ENCODE measurements around the gene RGS11. TPM values are rescaled to one million over a fixed set of nuclear protein-coding genes. Genes with fewer than 3 reads are reported as not detected.

RGS11 gene
- total RNA-seq, 1 experiment from 2014 or later, result not detected

DNA sequence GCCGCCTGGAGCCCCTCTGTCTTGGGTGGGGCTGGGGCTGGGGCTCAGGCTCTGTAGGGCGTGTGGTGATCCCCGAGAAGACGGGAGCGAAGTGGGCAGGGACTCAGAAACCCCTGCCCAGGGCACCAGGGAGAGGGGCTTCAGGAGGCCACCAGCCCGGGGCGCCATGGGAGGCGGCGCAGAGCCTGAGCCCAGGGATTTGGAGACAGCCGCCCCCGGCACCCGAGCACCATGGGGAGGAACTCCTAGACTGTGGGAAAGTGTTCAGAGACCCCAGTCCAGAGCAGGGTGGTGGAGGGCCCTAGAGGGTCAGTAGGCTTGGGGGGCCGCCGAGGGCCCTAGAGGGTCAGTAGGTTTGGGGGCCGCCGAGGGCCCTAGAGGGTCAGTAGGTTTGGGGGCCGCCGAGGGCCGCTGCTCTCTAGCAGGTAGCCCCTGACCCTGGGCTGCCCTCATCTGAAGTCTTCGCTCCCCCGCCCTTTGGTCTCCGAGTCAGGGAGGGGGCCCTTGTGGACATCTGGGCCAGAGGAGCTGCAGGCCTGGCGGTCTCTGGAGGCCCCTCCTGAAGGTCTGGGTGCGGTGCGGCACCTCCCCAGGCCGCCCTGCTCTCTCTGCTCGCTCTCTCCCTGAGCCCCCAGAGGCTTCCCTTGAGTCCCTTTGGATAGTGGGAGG lies 5.4 kb upstream of the RGS11 start:
- no peak for DNase-seq (ENCODE audit: low read depth in 1 of 2, low spot score in 2 of 2)
- H3K4me3 ChIP-seq, result no peak overlapping the region
- H3K9me3 ChIP-seq (replicated peaks), result no peaks in the 10 kb centered on the region
- no peak overlapping the region for H3K27ac ChIP-seq
- no peaks in the 10 kb centered on the region; the same call in 1 of the 2 replicates for H3K4me1 ChIP-seq (replicated peaks)
- no peaks in the 10 kb centered on the region for H3K36me3 ChIP-seq
- peaks cover 44% of the 10 kb centered on the region for H3K27me3 ChIP-seq (replicated peaks)

DNA sequence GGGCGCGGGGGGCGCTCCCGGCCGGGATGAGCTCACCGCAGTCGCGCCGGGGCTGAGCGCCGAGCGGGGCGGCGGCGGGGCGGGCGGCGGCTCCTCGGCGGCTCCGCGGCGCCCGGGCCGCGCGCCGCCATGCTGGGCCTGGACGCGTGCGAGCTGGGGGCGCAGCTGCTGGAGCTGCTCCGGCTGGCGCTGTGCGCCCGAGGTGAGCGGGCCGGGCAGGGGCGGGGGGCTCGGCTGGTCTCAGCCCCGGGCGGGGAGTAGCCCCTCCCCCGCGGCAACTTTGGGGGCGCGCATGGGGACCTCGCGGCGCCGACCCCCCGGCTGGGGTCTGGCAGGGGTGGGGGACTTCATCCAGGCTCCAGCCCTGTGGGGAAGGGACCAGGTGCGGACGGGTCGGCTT lies 4.8 kb upstream of the RGS11 start, which contains the start of gene ARHGDIG:
TSS of gene ARHGDIG (plus strand) at position 40 of the 400 bp plus-strand sequence. CDS start at position 130, 90 bp downstream.
- Histone ChIP-seq H3K36me3 (no peaks in the 10 kb centered on the region), H3K4me3 (no peak within 1 kb of the TSS), H3K4me1 (replicated peaks) (no peaks in the 10 kb centered on the region; the same call in 1 of the 2 replicates), H3K9me3 (replicated peaks) (no peaks in the 10 kb centered on the region), H3K27ac (no peak within 1 kb of the TSS), H3K27me3 (replicated peaks) (peaks cover 44% of the 10 kb centered on the region)
- DNase-seq (ENCODE audit: low read depth in 1 of 2, low spot score in 2 of 2), result no peak

DNA sequence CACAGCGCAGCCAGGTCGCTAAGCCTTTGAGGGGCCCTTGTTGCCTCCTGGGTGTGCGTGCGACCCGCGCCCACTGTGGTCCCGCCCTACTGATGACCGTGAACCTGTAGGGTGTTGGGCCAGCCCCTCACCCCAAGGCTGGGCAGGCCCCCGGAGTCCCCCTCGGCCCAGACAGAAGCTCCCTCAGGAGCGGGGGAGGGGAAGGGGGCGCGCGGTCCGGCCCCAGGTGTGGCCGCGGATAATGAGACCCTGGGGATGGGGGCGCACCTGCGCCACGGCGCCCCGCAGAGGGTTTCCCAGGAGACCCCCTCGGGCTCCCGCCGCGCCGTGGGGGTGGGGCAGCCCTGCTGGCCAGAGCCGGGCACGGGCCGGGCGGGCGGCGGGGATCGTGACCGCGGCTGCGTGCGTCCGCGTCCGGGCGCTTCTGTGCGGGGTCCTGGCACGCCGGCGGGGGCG lies 4.3 kb upstream of the RGS11 start:
- no peaks in the 10 kb centered on the region for H3K36me3 ChIP-seq
- no peak for DNase-seq (ENCODE audit: low read depth in 1 of 2, low spot score in 2 of 2)
- no peak overlapping the region for H3K27ac ChIP-seq
- H3K4me3 ChIP-seq, result no peak overlapping the region
- no peaks in the 10 kb centered on the region; the same call in 1 of the 2 replicates for H3K4me1 ChIP-seq (replicated peaks)
- peaks cover 48% of the 10 kb centered on the region for H3K27me3 ChIP-seq (replicated peaks)
- H3K9me3 ChIP-seq (replicated peaks), result no peaks in the 10 kb centered on the region

DNA sequence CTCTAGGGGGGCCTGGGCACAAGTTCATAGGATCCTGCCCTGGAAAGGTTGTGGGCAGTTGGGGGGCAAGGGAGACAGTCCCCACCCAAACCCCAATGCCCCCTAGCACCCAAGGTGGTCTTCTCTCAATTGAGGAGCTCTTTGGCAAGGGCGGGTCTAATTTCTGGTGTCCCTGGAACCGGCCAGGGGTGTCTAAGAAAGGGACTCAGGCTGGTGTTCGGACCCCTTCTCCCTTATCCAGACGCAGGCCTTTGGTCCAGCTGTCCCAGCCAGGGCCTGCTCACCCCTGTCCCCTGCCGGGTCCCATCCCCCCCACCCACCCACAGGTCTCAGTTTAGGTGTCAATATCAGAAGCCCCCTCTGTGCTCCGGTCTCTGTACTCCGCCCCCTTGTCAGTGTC lies 3.8 kb upstream of the RGS11 start:
- H3K4me3 ChIP-seq, result no peak overlapping the region
- H3K27me3 ChIP-seq (replicated peaks), result peaks cover 53% of the 10 kb centered on the region
- H3K36me3 ChIP-seq, result no peaks in the 10 kb centered on the region
- no peaks in the 10 kb centered on the region for H3K9me3 ChIP-seq (replicated peaks)
- no peaks in the 10 kb centered on the region; the same call in 1 of the 2 replicates for H3K4me1 ChIP-seq (replicated peaks)
- no peak overlapping the region for H3K27ac ChIP-seq
- no peak for DNase-seq (ENCODE audit: low read depth in 1 of 2, low spot score in 2 of 2)

DNA sequence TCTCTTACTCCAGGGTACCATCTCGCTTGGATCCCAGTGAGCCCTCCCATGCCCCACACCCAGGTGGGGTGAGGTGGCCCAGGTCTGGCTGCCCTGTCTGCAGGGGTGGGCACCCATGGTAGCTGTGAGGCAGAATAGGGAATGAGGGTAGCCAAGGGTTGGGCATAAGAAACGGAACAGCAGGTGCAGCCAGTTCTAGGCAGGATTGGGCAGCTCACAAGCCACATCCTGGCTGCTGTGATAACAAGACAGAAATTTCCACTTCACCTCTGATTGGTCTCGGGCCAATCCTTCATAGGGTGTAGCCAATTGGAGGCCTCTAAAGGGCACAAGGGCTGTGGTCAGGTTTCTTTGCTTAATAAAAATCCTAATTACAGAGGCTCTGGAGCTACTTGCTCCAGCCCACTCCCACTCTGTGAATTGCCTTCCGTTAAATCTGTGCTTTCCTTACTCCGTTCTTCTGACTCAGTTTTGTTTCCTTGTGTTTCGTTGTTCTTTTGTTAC lies 3.2 kb upstream of the RGS11 start:
- DNase-seq (ENCODE audit: low read depth in 1 of 2, low spot score in 2 of 2), result no peak
- Histone ChIP-seq H3K4me3 (no peak overlapping the region), H3K4me1 (replicated peaks) (no peaks in the 10 kb centered on the region; the same call in 1 of the 2 replicates), H3K9me3 (replicated peaks) (no peaks in the 10 kb centered on the region), H3K27ac (no peak overlapping the region), H3K36me3 (no peaks in the 10 kb centered on the region), H3K27me3 (replicated peaks) (peaks cover 59% of the 10 kb centered on the region)

DNA sequence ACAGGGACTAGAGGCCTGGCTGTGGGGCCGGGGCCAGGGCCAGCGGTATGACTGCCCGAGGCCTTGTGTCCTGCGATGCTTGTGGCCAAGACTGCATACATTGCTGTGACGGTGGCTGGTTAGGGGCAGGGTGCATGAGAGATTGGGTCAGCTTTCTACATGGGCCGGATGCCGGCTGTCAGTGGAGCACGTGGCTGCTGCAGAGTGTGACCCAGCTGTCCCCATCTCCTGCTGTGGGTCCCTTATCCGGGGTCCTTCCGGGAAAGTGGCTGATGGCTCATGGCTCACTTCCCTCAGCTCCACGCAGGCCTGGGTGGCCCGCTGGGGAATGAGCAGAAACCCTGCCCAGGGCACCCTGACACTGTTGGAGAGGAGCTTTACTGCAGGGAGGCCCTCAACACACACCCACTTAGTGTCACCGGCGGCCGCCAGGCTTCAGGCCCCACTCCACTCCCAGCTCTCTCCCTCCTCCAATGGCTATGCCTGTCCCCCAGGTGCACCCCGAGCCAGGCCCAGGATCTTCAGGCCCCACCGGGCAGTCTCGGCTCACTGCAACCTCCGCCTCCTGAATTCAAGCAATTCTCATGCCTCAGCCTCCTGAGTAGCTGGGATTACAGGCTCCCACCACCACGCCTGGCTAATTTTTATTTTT lies 808 bp upstream of the RGS11 start:
- Histone ChIP-seq H3K9me3 (replicated peaks) (no peaks in the 10 kb centered on the region), H3K27me3 (replicated peaks) (peaks cover 57% of the 10 kb centered on the region), H3K4me3 (no peak overlapping the region), H3K27ac (no peak overlapping the region), H3K4me1 (replicated peaks) (no peaks in the 10 kb centered on the region; the same call in 1 of the 2 replicates), H3K36me3 (no peaks in the 10 kb centered on the region)
- DNase-seq (ENCODE audit: low read depth in 1 of 2, low spot score in 2 of 2), result no peak

DNA sequence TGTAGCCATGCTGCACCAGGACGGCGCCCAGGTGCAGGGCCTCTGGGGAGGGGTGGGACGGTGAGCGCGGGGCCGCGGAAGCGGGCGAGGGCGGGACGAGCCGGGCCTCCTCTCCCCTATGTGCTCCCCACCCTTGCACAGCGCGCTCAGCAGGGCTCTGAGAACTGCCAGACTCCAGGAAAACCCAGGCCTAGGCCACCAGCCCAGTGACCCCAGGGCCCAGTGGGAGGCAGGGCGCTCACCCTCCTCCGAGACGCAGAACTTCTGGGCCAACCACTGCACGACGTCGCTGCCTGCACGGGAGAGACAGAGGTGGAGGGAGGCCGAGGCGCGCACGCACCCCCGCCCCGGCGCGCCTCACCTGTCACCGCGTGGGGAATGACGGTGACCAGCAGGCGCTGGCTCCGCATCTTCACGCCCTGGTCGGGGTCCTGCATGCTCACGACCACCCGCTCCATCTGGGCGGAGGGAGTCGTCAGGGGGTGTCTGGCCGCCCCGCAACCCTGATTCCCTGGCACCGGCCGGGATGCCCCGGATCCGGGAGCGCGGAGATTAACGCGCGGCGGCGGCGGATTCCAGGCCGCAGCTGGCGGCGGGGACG lies 603 bp downstream of the RGS11 start:
- DNase-seq (ENCODE audit: low read depth in 1 of 2, low spot score in 2 of 2), result no peak

DNA sequence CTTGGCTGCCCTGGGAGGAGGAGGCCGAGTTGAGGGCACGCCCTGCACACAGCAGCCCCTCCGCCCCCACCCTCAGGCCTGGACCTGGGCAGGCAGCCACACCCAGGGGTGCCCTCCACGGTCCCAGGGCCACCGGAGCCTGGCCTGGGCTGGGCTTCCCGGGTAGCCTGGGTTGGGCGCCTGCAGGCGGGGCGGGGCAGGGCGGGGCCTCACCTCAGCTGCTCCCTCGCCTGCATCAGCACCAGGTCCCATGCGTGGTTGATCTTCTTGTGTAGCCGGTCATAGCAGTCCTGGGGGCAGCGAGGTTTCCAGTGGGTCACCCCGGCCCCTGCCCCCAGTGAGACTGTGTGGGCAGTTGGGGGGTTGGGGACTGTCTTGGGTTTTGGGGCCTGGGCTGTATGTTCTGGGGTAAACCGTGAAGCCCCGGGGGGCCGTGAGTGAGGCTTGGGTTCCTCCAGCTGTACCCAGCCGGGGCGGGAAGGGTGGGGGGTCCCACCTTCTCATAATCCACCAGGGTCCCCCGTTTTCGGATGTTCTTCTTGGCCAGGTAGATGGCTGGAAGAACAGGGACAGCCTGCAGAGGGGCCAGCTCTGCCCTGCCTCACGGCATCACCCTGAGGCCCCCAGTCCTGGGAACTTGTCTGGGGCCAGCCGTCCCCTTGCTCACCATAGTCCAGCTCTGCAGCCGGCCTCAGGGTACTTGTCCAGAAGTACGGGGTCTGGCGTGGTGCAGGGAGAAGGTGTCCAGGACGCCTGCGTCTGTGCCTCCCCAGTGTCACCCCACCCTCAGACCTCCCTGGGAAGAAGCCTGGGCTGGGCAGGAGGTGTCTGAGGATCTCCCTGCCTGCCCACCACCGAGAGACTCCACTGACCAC lies 2.0 kb downstream of the RGS11 start:
- Histone ChIP-seq H3K36me3 (no peaks in the 10 kb centered on the region), H3K9me3 (replicated peaks) (no peaks in the 10 kb centered on the region), H3K27me3 (replicated peaks) (peaks cover 34% of the 10 kb centered on the region), H3K27ac (no peak overlapping the region), H3K4me1 (replicated peaks) (no peaks in the 10 kb centered on the region), H3K4me3 (no peak overlapping the region)
- no peak for DNase-seq (ENCODE audit: low read depth in 1 of 2, low spot score in 2 of 2)

More for the DNA sequence above, 603 bp downstream of the RGS11 start:
- Histone ChIP-seq H3K36me3 (no peaks in the 10 kb centered on the region), H3K9me3 (replicated peaks) (no peaks in the 10 kb centered on the region), H3K4me3 (no peak overlapping the region), H3K4me1 (replicated peaks) (no peaks in the 10 kb centered on the region), H3K27ac (no peak overlapping the region), H3K27me3 (replicated peaks) (peaks cover 46% of the 10 kb centered on the region)

DNA sequence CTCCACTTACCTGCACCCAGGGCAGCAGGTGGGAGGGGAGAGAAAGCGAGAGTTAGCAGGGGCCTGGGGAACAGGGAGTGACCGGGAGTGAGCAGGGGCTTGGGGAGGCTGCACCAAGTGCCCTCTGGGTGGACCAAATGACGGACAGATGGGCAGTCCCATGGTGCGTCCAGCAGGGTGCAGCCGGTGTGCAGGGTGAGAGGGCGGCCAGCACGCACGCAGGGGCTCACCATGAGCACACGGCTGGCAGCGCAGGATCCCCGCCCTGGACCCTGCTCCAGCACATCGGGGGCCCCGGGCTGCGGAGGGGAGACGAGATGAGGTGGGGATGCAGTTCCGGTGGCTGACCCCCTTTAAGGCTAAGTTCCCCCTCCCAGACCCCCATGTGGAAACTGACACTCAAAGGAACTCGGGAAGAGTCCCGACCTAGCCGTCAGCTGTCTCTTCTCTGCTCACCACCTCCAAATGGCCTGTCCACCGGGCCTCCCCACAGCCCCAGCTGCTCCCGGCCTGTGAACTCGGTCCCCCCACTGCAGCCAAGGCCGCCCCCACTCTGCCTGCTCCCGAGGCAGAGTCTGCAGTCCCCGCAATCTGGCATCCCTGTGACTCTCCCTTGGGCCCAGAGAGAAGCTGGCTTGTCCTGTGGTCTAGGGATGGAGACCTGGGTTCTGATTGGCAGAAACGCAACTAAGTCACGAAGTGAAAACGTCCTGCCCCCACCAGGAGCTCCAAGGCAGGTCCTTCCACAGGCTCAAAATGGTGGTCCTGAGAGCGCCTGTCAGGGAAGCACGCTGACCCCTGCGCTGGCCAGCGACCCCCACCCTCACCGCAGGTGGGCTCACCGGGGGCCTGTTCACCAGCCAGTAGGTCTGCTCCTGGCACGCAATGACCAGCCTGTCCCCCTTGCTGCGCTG lies 2.9 kb downstream of the RGS11 start:
- Histone ChIP-seq H3K4me3 (no peak overlapping the region), H3K9me3 (replicated peaks) (no peaks in the 10 kb centered on the region), H3K36me3 (no peaks in the 10 kb centered on the region), H3K4me1 (replicated peaks) (no peaks in the 10 kb centered on the region), H3K27me3 (replicated peaks) (peaks cover 31% of the 10 kb centered on the region), H3K27ac (no peak overlapping the region)
- DNase-seq (ENCODE audit: low read depth in 1 of 2, low spot score in 2 of 2), result no peak

DNA sequence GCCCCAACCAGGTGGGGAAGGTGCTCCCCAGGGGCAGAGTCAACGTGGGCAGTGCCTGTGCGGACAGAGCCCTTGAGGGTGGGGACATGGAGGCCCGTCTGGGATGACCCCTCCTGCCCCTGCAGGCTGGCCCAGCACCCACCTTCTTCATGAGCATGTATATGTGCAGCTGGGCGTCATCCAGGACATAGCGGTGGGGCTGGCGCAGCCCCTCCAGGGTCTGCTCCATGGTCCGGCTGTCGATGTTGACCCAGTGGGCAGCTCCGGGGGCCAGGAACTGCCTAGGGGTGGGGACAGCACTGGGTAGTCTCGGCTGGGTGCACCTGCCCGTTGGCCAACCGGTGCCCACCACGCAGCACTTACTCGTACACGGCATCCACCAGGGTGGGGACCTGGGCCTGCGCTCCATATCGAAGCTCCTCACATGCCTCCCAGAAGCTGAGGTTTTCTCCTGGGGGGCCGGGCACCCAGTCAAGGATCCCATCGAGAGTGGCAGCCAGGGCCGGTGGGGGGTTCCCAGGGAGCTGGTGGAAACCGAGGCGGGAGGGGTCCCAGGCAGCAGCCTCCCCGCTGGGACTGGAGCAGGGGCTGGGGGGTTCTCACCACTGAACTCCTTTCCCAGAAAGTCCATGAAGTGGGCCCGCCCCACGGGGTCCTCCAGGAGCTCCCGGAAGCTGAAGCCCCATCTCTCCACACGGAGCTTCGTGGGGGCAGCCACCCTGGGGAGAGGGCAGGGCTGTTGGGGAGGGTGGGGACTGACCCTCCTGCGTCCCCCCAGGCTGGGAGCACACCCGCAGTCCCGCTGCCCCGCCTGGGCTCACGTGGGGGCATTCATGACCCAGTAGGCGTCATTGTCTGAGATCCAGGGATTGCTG lies 5.1 kb downstream of the RGS11 start:
- Histone ChIP-seq H3K4me1 (replicated peaks) (no peaks in the 10 kb centered on the region), H3K4me3 (no peak overlapping the region), H3K27me3 (replicated peaks) (peaks cover 18% of the 10 kb centered on the region), H3K27ac (no peak overlapping the region), H3K36me3 (no peaks in the 10 kb centered on the region), H3K9me3 (replicated peaks) (no peaks in the 10 kb centered on the region)
- peak in 1 of 2 experiments; percentile 41 for DNase-seq (ENCODE audit: low read depth in 1 of 2, low spot score in 2 of 2)

DNA sequence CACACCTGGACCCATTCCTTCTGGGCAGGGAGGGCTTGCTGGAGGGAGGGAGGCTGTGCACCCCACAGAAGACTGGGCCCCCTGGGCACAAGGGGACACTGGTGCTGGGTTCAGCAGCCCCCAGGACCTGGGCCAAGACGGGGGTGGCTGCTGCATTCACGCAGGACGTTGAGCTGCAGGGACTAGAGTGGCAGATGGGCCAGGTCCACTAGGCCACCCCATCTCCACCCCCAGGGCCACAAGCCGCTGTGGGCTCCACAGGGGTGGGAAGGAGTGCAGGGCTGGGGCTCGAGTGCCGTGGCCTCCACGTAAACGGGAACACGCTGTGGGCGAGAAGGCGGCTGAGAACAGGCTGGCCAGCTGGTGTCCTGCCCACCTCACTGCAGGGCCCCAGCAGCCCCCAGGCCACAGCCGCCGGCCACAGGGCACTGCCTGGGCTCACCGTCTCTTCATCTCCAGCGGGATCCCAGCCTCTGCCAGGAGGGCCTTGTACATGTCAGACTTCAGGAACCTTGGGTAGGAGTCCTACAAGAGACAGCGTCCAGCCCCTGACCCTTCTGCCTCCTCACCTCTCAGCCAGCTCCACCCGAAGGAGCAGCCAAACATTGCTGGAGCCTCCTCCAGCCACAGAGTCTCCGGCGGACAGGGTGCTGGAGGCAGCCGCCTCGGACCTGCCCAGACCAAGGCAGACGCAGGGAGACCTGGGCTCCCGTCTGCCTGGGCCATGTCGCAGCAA lies 6.5 kb downstream of the RGS11 start:
- H3K27ac ChIP-seq, result no peak overlapping the region
- no peak overlapping the region for H3K4me3 ChIP-seq
- peaks cover 3% of the 10 kb centered on the region; the same call in 1 of the 2 replicates for H3K36me3 ChIP-seq
- H3K9me3 ChIP-seq (replicated peaks), result no peaks in the 10 kb centered on the region
- no peaks in the 10 kb centered on the region for H3K4me1 ChIP-seq (replicated peaks)
- H3K27me3 ChIP-seq (replicated peaks), result peaks cover 6% of the 10 kb centered on the region
- peak in 1 of 2 experiments; percentile 45 for DNase-seq (ENCODE audit: low read depth in 1 of 2, low spot score in 2 of 2)
